BLaER1 treated with 17β-estradiol and CSF1 and Interleukin-3, amounts not matched to agents 10 nM and 100 nM (cell line): ENCODE results near the gene FZD1.

Experiments
- H3K27ac ChIP-seq, 11 experiments: shearing (Covaris generic); formaldehyde crosslinking; 2 replicates each; pipeline ENCODE4 v1.8.1; 2022
- H3K27me3 ChIP-seq, 11 experiments: shearing (Covaris generic); formaldehyde crosslinking; 2 replicates each; pipeline ENCODE4 v1.8.1; 2022
- H3K36me3 ChIP-seq, 11 experiments: shearing (Covaris generic); formaldehyde crosslinking; 2 replicates each; pipeline ENCODE4 v1.8.1; 2022
- H3K4me1 ChIP-seq, 10 experiments: shearing (Covaris generic); formaldehyde crosslinking; 2 replicates each; pipeline ENCODE4 v1.8.1; 2022
- H3K4me2 ChIP-seq, 11 experiments: shearing (Covaris generic); formaldehyde crosslinking; 2 replicates each; pipeline ENCODE4 v1.8.1; 2022
- H3K4me3 ChIP-seq, 10 experiments: shearing (Covaris generic); formaldehyde crosslinking; 2 replicates each; pipeline ENCODE4 v1.8.1; 2022
- H3K9ac ChIP-seq, 11 experiments: shearing (Covaris generic); formaldehyde crosslinking; 2 replicates each; pipeline ENCODE4 v1.8.1; 2022
- H3K9me3 ChIP-seq, 11 experiments: shearing (Covaris generic); formaldehyde crosslinking; replicated peaks in 1 of 11; 2 replicates each; pipeline ENCODE4 v1.8.1; 2022
- H4K20me1 ChIP-seq, 11 experiments: shearing (Covaris generic); formaldehyde crosslinking; 2 replicates each; pipeline ENCODE4 v1.8.1; 2022
- Cebpa-rat ChIP-seq, 11 experiments: shearing (Covaris generic); IDR thresholded peaks; 2 replicates each; pipeline ENCODE4 v1.8.1; 2022

FZD1 gene

DNA sequence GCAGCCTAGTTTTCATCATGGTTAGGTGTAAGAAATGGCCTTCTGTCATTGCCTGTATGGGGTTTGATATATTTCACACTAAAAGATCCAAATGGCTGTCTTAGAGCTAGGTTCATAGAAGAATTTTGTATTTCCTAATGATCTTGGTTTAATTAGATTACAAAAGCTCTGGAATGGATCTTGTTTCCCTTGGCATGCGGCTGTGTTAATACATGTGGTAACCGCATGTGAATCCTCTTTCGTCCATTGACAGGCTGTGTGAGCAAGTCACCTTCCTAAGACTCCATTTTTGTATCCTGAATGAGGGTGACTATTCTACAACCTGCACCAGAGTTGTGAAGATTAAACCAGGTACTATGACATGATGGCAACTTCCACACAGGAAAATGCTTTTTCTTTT is 12.4 kb upstream of the FZD1 start:
- no peak overlapping the region for H3K4me3 ChIP-seq
- no peaks in the 10 kb centered on the region for H3K36me3 ChIP-seq
- peaks cover 0 to 5% (median 0%) of the 10 kb centered on the region in 10 experiments; a peak in 1 of 20 replicates for H3K4me1 ChIP-seq
- H3K9me3 ChIP-seq, result peaks cover 3 to 18% (median 11%) of the 10 kb centered on the region in 11 experiments; a peak in 14 of 22 replicates
- H3K27me3 ChIP-seq, result no peaks in the 10 kb centered on the region
- H4K20me1 ChIP-seq, result no peaks in the 10 kb centered on the region
- no peak overlapping the region for H3K27ac ChIP-seq
- no peak overlapping the region for H3K9ac ChIP-seq
- no peak for TF ChIP-seq Cebpa-rat (IDR thresholded peaks at IDR 0.05)
- no peak overlapping the region for H3K4me2 ChIP-seq

- Histone ChIP-seq H3K36me3 (peaks cover 0 to 18% (median 9%) of the 10 kb centered on the region in 11 experiments; a peak in 10 of 22 replicates), H3K9ac (peak overlapping the region; percentile 76 to 90 (median 87)), H3K27ac (peak overlapping the region; percentile 14 to 93 (median 76); a peak in 19 of 22 replicates), H3K4me3 (peak overlapping the region; percentile 79 to 92 (median 88)), H4K20me1 (peaks cover 11 to 31% (median 24%) of the 10 kb centered on the region in 11 experiments; a peak in 19 of 22 replicates), H3K4me2 (peak overlapping the region; percentile 82 to 99 (median 92)), H3K27me3 (peaks cover 5 to 14% (median 9%) of the 10 kb centered on the region in 11 experiments; a peak in 15 of 22 replicates), H3K4me1 (peaks cover 18 to 39% (median 33%) of the 10 kb centered on the region in 10 experiments), H3K9me3 (peaks cover 0 to 10% (median 0%) of the 10 kb centered on the region in 11 experiments; a peak in 3 of 22 replicates)
- no peak for TF ChIP-seq Cebpa-rat (IDR thresholded peaks at IDR 0.05)
Measured at GRCh38 chr7:91263384-91264045, 718 bp upstream of the FZD1 start.

DNA sequence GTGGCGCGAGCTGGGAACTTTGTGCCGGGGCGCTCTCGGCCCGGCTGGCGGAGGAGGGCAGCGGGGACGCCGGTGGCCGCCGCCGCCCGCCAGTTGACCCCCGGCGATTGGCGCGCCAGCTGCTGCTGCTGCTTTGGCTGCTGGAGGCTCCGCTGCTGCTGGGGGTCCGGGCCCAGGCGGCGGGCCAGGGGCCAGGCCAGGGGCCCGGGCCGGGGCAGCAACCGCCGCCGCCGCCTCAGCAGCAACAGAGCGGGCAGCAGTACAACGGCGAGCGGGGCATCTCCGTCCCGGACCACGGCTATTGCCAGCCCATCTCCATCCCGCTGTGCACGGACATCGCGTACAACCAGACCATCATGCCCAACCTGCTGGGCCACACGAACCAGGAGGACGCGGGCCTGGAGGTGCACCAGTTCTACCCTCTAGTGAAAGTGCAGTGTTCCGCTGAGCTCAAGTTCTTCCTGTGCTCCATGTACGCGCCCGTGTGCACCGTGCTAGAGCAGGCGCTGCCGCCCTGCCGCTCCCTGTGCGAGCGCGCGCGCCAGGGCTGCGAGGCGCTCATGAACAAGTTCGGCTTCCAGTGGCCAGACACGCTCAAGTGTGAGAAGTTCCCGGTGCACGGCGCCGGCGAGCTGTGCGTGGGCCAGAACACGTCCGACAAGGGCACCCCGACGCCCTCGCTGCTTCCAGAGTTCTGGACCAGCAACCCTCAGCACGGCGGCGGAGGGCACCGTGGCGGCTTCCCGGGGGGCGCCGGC is 870 bp downstream of the FZD1 start:
- Histone ChIP-seq H3K4me2 (peak overlapping the region; percentile 83 to 99 (median 97)), H3K36me3 (peaks cover 0 to 18% (median 9%) of the 10 kb centered on the region in 11 experiments; a peak in 10 of 22 replicates), H3K9me3 (peaks cover 0 to 10% (median 0%) of the 10 kb centered on the region in 11 experiments; a peak in 3 of 22 replicates), H3K27ac (peak overlapping the region; percentile 74 to 93 (median 88)), H3K4me1 (peaks cover 18 to 42% (median 33%) of the 10 kb centered on the region in 10 experiments), H4K20me1 (peaks cover 11 to 40% (median 24%) of the 10 kb centered on the region in 11 experiments; a peak in 19 of 22 replicates), H3K4me3 (peak overlapping the region; percentile 79 to 92 (median 88)), H3K27me3 (peaks cover 5 to 14% (median 9%) of the 10 kb centered on the region in 11 experiments; a peak in 15 of 22 replicates), H3K9ac (peak overlapping the region; percentile 80 to 90 (median 87))
- TF ChIP-seq Cebpa-rat (IDR thresholded peaks at IDR 0.05), result no peak

GRCh38 chr7:91265693-91266066 is 1.4 kb downstream of the FZD1 start:
- Histone ChIP-seq H3K36me3 (peaks cover 0 to 18% (median 9%) of the 10 kb centered on the region in 11 experiments; a peak in 10 of 22 replicates), H3K27me3 (peaks cover 5 to 14% (median 9%) of the 10 kb centered on the region in 11 experiments; a peak in 15 of 22 replicates), H3K27ac (peak overlapping the region in 9 of 11 experiments; percentile 74 to 93 (median 88); a peak in 16 of 22 replicates), H3K4me1 (peaks cover 18 to 42% (median 33%) of the 10 kb centered on the region in 10 experiments), H4K20me1 (peaks cover 11 to 46% (median 24%) of the 10 kb centered on the region in 11 experiments; a peak in 19 of 22 replicates), H3K9me3 (peaks cover 0 to 10% (median 0%) of the 10 kb centered on the region in 11 experiments; a peak in 3 of 22 replicates), H3K4me3 (peak overlapping the region; percentile 79 to 92 (median 88)), H3K9ac (peak overlapping the region; percentile 80 to 90 (median 87)), H3K4me2 (peak overlapping the region; percentile 83 to 99 (median 97))
- no peak for TF ChIP-seq Cebpa-rat (IDR thresholded peaks at IDR 0.05)

DNA sequence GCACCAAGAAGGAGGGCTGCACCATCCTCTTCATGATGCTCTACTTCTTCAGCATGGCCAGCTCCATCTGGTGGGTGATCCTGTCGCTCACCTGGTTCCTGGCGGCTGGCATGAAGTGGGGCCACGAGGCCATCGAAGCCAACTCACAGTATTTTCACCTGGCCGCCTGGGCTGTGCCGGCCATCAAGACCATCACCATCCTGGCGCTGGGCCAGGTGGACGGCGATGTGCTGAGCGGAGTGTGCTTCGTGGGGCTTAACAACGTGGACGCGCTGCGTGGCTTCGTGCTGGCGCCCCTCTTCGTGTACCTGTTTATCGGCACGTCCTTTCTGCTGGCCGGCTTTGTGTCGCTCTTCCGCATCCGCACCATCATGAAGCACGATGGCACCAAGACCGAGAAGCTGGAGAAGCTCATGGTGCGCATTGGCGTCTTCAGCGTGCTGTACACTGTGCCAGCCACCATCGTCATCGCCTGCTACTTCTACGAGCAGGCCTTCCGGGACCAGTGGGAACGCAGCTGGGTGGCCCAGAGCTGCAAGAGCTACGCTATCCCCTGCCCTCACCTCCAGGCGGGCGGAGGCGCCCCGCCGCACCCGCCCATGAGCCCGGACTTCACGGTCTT is 1.9 kb downstream of the FZD1 start:
- TF ChIP-seq Cebpa-rat (IDR thresholded peaks at IDR 0.05), result no peak
- Histone ChIP-seq H3K36me3 (peaks cover 0 to 18% (median 9%) of the 10 kb centered on the region in 11 experiments; a peak in 10 of 22 replicates), H3K27me3 (peaks cover 5 to 14% (median 9%) of the 10 kb centered on the region in 11 experiments; a peak in 15 of 22 replicates), H3K4me3 (peak overlapping the region; percentile 79 to 92 (median 88); a peak in 17 of 20 replicates), H3K27ac (no peak overlapping the region), H3K4me2 (peak overlapping the region; percentile 83 to 99 (median 97)), H3K4me1 (peaks cover 18 to 42% (median 33%) of the 10 kb centered on the region in 10 experiments), H3K9me3 (peaks cover 0 to 10% (median 0%) of the 10 kb centered on the region in 11 experiments; a peak in 3 of 22 replicates), H3K9ac (peak overlapping the region in 5 of 11 experiments; percentile 59 to 90 (median 87); a peak in 7 of 22 replicates), H4K20me1 (peaks cover 11 to 46% (median 24%) of the 10 kb centered on the region in 11 experiments; a peak in 19 of 22 replicates)

- Histone ChIP-seq H3K36me3 (peaks cover 0 to 18% (median 9%) of the 10 kb centered on the region in 11 experiments; a peak in 10 of 22 replicates), H3K4me3 (peak overlapping the region in 5 of 10 experiments; percentile 9 to 92 (median 88); a peak in 10 of 20 replicates), H3K4me1 (peaks cover 18 to 42% (median 33%) of the 10 kb centered on the region in 10 experiments), H3K4me2 (peak overlapping the region; percentile 83 to 99 (median 97); a peak in 20 of 22 replicates), H4K20me1 (peaks cover 11 to 46% (median 24%) of the 10 kb centered on the region in 11 experiments; a peak in 19 of 22 replicates), H3K27me3 (peaks cover 5 to 13% (median 9%) of the 10 kb centered on the region in 11 experiments; a peak in 15 of 22 replicates), H3K9ac (peak overlapping the region in 2 of 11 experiments; percentile 59 to 89; a peak in 4 of 22 replicates), H3K9me3 (peaks cover 0 to 10% (median 0%) of the 10 kb centered on the region in 11 experiments; a peak in 3 of 22 replicates), H3K27ac (no peak overlapping the region)
- no peak for TF ChIP-seq Cebpa-rat (IDR thresholded peaks at IDR 0.05)
Measured at GRCh38 chr7:91266689-91267090, 2.5 kb downstream of the FZD1 start.

GRCh38 chr7:91267171-91267955 is 3.1 kb downstream of the FZD1 start:
- Histone ChIP-seq H3K9me3 (peaks cover 0 to 10% (median 0%) of the 10 kb centered on the region in 11 experiments; a peak in 3 of 22 replicates), H3K4me3 (peak overlapping the region in 5 of 10 experiments; percentile 17 to 92 (median 88); a peak in 8 of 20 replicates), H3K4me2 (peak overlapping the region; percentile 30 to 99 (median 97); a peak in 20 of 22 replicates), H3K9ac (peak overlapping the region in 3 of 11 experiments; percentile 26 to 89 (median 39); a peak in 5 of 22 replicates), H3K4me1 (peaks cover 18 to 42% (median 33%) of the 10 kb centered on the region in 10 experiments), H3K27ac (no peak overlapping the region), H3K27me3 (peaks cover 5 to 9% (median 6%) of the 10 kb centered on the region in 11 experiments; a peak in 14 of 22 replicates), H4K20me1 (peaks cover 11 to 46% (median 24%) of the 10 kb centered on the region in 11 experiments; a peak in 19 of 22 replicates), H3K36me3 (peaks cover 0 to 18% (median 9%) of the 10 kb centered on the region in 11 experiments; a peak in 10 of 22 replicates)
- no peak for TF ChIP-seq Cebpa-rat (IDR thresholded peaks at IDR 0.05)
